Coronary artery (tissue), 2 donors: Measurements from ENCODE around the gene TMEM141.

Experiments used
- DNase-seq: peaks from one replicate; pipeline ENCODE4 v3.0.0-alpha.2; 2017; ENCODE audit warnings: low spot score
- H3K27ac ChIP-seq, 2 donors: fragments of 200-600 bp; sonication (generic); one replicate each; pipeline ENCODE4 v1.5.1; 2016 to 2019
- H3K4me3 ChIP-seq: fragments of 200-600 bp; sonication (generic); 2 replicates; pipeline ENCODE4 v1.5.1; 2016; ENCODE audit warnings: mild to moderate bottlenecking, moderate library complexity
- CTCF ChIP-seq: fragments of 200-600 bp; sonication (generic); IDR thresholded peaks from one replicate; pipeline ENCODE4 v1.5.1; 2019; ENCODE audit warnings: antibody characterized with exemption

TMEM141 gene

GRCh38 chr9:136826703-136827582 lies 35.8 kb downstream of the TMEM141 start:
- H3K4me3 ChIP-seq: no peak overlapping the region
- no peak for TF ChIP-seq CTCF
- no peak overlapping the region for H3K27ac ChIP-seq
- no peak for DNase-seq

GRCh38 chr9:136827794-136828473 lies 36.8 kb downstream of the TMEM141 start:
- TF ChIP-seq CTCF: no peak
- no peak overlapping the region for H3K27ac ChIP-seq
- H3K4me3 ChIP-seq: no peak overlapping the region
- DNase-seq: no peak

GRCh38 chr9:136828474-136829140 lies 37.5 kb downstream of the TMEM141 start:
- Histone ChIP-seq H3K4me3 (no peak overlapping the region), H3K27ac (no peak overlapping the region)
- no peak for TF ChIP-seq CTCF
- no peak for DNase-seq

GRCh38 chr9:136829412-136829811 lies 38.3 kb downstream of the TMEM141 start:
- TF ChIP-seq CTCF: no peak
- no peak overlapping the region for H3K27ac ChIP-seq
- DNase-seq: no peak
- no peak overlapping the region for H3K4me3 ChIP-seq

GRCh38 chr9:136829981-136830885 lies 39.1 kb downstream of the TMEM141 start:
- DNase-seq: no peak
- TF ChIP-seq CTCF: no peak
- H3K27ac ChIP-seq: no peak overlapping the region
- no peak overlapping the region for H3K4me3 ChIP-seq

GRCh38 chr9:136831002-136831719 lies 40.0 kb downstream of the TMEM141 start:
- Histone ChIP-seq H3K4me3 (no peak overlapping the region), H3K27ac (no peak overlapping the region)
- no peak for TF ChIP-seq CTCF
- no peak for DNase-seq
